Smooth muscle cell of the umbilical artery (primary cell): Measurements from ENCODE around the gene BMP2. TPM values are rescaled to one million over a fixed set of nuclear protein-coding genes. Genes with fewer than 3 reads are reported as not detected.

ENCODE experiments used
- total RNA-seq: library from RNA; depleted of rRNA; stranded (reverse); fragments of >200 nt; gene quantifications from 2 replicates; pipeline ENCODE4 v1.2.3, GENCODE V29; 2014

The BMP2 gene
- total RNA-seq: 3.9 and 35.0 TPM in 2 replicates

GRCh38 chr20:6767536-6768227 lies at the start of gene BMP2:
Gene BMP2, plus strand, starts transcription at chr20:6767686. Its CDS starts 2,441 bp downstream, at chr20:6770127.

